Fibroblast of skin of right quadriceps (primary cell): Measurements from ENCODE around the gene FAM3B.
"Not testable (repeated sequence)": the region's sequence is repeated elsewhere in the genome, so short reads cannot be mapped to it uniquely, and the experiment has no call there.

ENCODE experiments used
- DNase-seq: peaks from one replicate; pipeline ENCODE4 v3.0.0-alpha.2; 2013

The FAM3B gene

DNA sequence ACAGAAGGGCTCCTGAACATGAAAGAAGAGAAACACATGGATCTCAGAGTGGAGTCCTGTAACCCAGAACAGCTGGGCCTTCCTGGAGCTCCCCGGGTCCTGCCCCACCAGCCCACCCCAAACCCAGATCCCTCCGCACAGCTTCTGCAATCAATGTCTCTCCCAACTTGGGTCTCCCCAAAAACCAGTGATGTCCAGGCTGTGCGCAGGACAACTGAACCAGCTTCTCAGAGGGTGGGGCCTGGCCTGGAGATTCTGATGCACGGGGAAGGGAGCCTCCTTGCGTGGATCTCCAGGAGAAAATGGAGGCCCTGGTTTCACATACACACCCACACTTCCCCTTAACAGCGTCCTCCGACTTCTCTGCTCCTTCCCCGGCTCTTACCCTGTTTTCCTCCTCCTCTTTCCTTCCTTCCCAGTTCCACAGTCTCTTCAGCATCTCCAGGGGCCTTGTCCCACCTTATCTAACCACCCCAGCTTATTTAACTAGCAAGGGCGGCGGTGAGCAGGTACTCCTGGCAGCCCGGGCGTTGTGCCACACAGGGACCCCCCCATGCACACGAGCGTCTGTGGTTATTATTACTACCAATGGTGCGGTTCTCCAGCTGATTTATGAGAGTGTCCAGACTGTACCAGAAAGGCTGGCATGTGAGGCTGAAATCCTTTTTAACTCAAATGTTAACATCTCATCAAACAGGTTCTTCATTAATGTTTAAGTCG lies 34.0 kb downstream of the FAM3B start:
- no peak for DNase-seq

DNA sequence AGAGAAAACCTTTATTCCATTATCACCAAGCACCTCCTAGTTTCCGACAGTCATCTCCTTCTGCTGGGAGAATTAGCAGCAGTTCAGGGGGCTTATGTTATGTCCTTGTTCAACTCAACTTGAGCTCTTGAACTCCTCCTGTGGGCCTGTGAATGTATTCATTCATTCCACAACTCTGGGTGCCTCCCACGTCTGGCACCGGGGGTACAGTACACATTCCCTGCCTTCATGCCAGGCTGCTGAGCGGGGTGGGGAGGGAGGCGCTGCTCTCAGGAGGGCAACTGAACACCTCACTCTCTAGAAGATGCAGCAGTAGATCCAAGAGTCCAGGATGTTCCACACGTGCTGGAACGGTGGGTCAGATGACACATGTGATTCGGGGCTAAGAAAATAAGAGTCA lies 40.9 kb downstream of the FAM3B start:
- no peak for DNase-seq

GRCh38 chr21:41358193-41359166 lies 41.9 kb downstream of the FAM3B start:
- DNase-seq: no peak

DNA sequence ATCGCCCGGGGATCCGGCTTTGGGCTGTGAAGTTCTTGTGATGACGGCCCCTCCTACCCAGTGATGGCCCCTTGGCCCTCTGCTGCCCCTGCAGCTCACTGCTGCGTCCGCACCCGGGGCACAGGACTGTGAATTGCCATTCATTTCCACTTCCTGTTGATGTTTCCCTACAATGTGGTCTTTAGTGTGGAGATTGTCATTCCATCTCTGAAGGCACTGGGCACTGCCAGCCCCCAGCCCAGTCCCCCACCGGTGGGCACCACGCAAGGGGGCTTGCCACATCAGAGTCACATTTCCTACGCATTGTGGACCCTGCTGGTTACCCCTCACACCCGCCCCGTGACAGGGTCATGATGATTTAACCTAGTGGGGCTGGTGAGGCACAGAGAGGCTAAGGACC lies 42.7 kb downstream of the FAM3B start:
- no peak for DNase-seq

GRCh38 chr21:41359754-41360071 lies 43.1 kb downstream of the FAM3B start:
- not testable (repeated sequence) for DNase-seq

- peak; percentile 35 for DNase-seq
Observed at GRCh38 chr21:41360072-41360821, 43.6 kb downstream of the FAM3B start.

DNA sequence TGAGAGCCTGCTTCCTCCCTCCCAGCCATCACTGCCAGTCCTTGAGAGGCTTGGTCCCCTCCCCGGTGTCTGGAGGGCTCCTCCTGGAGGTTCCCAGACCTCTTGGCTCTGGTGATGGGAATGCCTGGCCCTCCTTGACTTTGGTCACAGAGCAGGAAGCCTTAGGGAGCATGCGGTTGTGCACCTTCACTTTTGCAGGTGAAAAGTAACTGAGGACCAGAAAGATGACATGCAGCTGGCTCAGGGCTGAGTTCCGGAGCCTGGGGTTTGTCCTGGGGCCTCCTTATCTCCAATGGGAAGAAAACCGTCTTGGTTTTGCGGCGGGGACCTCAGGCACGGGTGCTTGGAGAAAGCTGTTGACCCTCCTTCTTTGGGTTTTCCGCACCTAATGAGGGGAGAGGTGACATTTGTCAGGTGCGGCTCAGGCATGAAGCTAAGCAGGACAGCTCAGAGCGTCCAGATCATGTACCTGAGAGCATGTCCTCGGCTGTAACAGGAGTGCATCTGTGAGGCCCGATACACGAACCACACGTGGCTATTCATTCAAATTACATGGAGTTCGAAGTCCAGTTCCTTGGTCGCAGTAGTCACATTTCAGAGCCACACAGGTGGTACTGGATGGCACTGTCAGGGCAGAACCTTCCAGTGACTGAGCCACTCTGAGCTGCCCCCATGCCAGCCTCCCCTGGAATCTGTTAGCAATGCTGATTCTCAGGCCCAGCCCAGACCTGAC lies 44.6 kb downstream of the FAM3B start:
- DNase-seq: no peak

DNA sequence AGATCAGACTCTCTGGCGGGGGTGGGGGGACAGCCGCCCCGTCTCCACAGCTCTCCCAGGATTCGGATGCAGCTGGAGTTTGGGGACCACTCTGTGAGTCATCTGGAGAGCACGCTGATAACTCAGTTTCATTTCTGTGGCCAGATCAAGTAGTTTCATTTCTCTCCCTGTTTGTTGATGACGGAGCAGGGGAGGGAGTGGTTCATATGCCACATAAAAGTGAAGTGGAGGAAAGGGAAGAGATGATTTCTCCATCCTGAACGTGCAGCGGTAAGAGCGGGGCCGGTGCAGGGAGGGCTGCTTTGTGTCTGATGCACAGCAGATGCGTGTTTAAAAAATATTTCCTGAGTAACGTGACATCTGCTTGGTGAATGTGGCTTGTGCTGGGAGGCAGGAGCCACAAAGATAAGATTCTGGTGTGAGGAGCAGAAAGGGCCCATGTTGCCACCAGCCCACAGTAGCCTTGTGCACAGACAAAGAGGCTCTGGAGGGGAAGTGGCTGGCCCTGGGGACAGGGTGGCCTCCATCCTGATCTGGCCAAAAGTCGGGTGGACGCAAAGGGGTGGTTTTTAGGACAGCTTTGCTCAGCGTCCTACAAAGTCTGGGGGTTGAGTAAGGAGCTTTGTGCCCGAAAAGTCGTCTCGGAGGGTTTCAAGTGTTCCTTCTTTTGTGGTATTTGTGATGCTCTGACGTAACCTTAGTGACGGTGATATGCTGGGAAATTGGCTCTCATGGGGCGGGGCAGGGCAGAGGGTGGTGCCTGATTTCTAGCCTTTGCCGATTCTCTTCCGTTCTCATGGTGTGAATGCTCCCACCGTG lies 45.4 kb downstream of the FAM3B start, which contains the start of gene MX2:
Gene MX2 (plus strand): TSS at position 242 of the 819 bp plus-strand sequence. CDS start 14,880 bp downstream, outside the sequence.
- peak; percentile 93 for DNase-seq

GRCh38 chr21:41362605-41363369 lies 46.2 kb downstream of the FAM3B start:
- DNase-seq: no peak

DNA sequence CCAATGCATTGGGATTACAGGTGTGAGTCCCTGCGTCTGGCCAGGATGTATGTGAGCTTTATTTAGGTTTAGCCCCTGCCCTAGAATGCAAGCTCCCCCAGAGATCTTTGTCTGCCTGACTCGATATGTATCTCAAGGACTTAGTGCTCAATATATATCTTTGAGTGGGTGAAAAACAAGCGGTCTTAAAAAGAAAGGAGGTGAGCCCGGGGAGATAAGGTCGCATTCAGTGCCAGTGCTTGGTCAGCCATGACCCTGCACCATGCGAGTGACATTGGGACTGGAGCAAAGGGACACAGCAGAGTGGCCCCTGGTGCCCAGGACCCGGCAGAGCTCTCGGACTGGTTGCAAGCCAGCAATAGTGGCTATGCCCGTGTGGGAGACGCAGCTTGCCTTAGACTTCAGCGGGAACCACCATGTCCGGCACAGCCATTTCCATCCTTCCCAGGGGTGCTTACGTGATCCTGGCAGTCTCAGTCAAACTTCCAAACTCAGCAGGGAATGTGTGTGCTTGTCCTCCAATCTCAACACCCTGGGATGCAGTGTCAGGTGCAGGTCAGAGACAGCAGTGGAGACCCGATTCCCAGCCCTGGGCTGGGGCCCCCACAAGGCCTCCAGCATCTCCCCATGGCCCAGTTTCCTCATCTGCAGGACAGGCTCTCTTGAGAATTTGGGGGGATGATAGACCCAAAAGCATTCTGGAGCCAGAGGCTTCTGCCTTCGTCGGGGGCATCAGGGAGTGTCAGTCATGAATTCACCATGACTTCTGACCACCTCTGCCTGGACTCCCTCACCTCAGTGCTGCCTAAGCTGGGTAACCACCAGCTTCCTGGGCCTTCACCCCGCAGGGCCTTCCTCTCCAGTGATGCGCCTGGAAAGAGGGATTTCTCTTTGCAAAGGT lies 47.0 kb downstream of the FAM3B start:
- no peak for DNase-seq

DNA sequence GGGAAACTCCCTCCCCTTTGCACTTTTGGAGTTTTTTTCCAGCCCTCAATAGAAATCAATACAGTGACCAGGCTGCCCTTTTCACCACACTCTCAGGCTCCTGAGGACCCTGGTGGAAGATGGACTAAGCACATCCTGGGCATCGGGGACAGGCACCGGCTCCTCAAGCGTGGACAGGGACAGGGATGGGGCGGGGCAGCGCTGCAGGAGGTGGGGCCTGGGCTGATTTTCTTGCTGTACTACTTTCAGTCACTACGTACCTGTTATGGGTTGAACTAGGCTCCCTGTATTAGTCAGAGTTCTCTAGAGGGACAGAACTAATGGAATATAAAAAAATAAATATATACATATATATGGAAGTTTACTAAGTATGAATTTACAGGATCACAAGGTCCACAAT lies 47.7 kb downstream of the FAM3B start:
- DNase-seq: no peak

GRCh38 chr21:41365377-41366107 lies 48.9 kb downstream of the FAM3B start:
- DNase-seq: no peak

GRCh38 chr21:41366522-41367151 lies 50.0 kb downstream of the FAM3B start:
- DNase-seq: peak; percentile 81

DNA sequence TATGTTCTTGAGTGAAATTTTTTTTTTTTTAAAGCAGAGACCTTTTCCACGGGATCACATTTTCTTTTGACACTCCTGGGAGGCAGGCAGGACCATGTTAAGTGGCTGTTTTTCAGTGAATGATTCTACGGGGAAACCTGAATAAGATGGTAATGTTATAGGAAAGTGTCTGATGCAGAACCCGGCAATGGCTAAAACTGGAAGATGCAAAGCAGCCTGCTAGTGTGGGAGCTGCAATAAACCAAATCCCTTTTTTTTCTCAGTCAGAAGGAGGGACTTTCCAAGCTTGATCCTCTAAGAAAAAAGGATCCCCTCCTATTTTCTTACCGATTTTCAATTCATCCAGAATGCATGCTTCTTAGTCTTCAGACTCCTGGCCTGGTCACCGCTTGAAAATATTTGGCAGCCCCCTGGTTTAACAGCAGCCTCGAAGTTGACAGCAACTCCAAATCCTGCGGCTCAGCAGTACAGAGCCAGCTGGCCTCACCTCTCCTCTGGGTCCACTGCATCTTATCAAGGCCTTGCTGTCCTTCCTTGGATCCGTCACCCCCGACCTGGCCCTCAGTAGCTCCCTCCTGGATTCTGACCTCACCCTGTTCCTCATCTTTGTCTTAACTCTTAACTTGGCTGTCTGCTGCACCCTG lies 50.8 kb downstream of the FAM3B start:
- no peak for DNase-seq

DNA sequence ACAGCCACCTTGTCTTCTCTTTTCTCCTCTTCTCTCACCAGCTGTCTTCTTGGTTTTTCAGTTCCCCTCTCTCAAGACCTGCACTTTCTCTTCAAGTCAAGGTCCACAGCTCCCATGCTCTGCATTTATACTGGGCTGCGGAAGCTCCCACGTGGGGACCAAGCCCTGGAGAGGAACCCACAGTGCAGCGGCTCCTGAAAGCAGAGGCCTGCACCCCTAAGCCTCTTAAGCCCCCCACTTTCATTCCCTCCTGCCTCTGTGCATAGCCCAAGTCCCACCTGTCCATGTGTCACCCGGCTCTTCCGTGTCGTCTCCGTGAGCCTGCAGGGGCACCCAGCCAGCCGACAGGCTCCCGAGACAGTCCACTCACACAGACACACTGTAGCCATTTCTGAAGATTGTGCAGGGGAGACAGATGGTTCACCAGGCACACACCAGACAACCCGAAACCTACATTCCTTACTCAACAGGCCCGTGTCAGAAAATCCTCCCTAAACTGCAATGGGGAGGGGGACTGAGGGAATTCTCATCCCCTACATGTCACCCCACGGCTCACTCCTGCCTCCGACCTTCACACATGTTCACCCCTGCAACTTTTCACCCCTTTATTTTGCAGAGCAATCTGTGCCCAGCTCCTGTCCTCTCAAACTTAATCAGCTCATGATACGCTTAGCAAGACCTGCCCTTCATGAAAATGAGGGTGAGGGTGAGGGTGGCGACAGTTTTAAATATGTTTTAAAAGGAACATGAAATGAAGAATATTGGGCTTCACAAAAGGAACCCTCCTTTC lies 51.5 kb downstream of the FAM3B start:
- DNase-seq: no peak

DNA sequence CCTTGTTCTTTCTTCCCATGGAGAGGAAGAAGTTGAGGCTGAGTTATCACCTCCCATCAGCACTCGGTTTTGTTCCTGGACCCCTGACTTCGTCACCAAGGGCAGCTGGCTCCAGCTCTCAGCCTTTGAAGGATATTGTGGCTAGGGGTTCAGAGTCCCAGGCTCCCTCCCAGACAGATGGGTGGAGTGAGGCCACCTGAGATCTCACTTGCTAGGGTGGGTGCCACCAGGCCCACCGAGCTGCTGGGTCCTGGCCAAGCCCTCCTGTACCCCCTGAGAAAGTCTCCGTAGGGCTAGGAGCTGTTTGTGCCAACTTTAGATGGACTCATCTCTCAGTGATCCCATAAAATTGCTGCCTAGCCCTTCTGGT lies 52.1 kb downstream of the FAM3B start:
- no peak for DNase-seq
